ENCODE results near the gene NALF2.

The NALF2 gene

DNA sequence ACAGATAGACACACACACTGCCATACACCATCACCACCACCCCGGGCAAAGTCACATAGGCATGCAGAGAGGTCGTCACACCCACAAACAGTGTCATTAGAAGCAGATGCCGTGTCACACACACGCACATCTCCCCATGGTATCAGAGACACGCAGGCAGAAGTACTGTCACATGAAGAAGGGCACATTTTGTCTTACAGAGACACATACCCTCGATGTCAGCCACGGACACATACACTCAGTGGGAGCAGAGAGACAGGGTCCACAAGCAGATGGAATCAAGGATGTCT, 3.3 kb downstream of the NALF2 start:
- H3K4me3 ChIP-seq (ENCODE audit: low read depth, low read length): no peak overlapping the region
- TF ChIP-seq, protein P1, sequence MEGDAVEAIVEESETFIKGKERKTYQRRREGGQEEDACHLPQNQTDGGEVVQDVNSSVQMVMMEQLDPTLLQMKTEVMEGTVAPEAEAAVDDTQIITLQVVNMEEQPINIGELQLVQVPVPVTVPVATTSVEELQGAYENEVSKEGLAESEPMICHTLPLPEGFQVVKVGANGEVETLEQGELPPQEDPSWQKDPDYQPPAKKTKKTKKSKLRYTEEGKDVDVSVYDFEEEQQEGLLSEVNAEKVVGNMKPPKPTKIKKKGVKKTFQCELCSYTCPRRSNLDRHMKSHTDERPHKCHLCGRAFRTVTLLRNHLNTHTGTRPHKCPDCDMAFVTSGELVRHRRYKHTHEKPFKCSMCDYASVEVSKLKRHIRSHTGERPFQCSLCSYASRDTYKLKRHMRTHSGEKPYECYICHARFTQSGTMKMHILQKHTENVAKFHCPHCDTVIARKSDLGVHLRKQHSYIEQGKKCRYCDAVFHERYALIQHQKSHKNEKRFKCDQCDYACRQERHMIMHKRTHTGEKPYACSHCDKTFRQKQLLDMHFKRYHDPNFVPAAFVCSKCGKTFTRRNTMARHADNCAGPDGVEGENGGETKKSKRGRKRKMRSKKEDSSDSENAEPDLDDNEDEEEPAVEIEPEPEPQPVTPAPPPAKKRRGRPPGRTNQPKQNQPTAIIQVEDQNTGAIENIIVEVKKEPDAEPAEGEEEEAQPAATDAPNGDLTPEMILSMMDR (IDR thresholded peaks at IDR 0.05; ENCODE audit: low read depth, low read length): no peak

DNA sequence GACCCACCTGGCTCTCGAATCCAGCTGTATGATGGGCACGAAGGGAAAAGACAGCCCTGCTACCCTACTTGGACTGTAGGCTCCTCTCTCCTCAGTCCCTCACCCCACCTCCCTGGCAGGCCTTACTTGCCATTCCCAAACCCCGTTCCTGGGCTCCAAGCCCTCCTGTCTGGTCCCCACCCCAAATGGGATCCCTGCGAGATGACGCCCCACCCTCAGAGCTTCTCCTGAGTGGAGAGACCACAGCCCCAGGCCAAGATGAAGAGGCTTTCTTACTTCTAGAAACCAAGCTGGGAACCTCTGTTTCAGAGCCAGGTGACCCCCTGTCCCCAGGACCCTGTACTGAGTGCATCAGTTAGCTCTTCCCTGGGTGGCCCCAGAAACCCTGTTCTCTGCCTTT, 4.5 kb downstream of the NALF2 start:
- TF ChIP-seq, protein P1 (IDR thresholded peaks at IDR 0.05; ENCODE audit: low read depth, low read length): no peak
- no peak overlapping the region for H3K4me3 ChIP-seq (ENCODE audit: low read depth, low read length)

DNA sequence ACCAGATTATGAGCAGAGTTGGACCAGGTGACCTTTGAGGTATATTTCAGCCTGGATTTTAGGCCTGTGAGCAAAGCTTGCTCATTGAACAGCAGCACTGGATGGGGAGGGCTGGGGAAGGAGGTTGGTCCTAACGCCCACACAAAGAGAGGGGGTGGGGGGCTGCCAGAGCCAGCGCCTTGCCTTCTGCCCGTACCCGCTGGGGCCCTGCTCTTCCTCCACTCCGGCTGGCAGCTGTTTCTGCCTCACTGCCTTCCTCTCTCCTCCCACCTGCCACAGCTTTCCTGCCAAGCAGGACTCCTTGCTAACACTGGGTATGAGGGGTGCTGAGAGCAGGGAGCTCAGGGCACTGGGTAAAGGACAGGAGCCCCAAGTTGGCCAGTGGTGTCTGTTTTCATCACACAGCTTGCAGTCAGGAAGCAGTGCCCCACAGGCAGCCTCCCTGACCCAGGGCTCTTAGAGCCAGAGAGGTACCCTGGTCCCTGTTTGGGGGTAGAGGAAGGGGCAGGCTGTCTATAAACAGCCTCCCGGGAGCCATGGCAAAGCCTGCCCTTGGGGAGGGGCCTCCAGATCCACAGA, 6.1 kb downstream of the NALF2 start:
- TF ChIP-seq, protein P1 (IDR thresholded peaks at IDR 0.05; ENCODE audit: low read depth, low read length): no peak
- H3K4me3 ChIP-seq (ENCODE audit: low read depth, low read length): no peak overlapping the region

DNA sequence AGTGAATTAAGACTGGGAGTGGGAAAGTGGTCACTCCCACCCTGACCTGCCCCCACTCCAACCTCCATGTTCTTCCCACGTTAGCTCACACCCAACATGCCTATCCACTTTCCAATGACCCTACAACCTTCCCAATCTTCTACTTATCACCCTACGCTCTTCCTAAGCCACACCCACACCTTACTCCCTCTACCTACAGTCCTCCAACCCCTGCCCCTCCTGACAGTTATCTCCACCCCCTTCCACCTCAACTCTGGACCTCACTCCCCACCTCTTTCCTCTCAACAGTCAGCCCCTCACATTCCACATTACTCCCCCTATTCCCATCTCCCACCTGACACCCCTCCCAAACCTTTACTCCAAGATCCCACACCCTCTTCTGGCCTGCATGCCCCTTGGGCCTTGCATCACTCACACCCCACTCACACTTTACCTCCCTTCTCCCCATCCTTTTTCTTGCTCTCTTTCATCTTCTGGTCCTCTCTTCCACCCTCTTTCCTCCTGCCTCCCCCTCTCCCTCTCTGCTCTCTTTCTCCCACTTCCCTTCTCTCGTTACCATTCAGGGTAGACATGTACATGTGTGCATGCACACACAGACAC, 6.9 kb downstream of the NALF2 start:
- TF ChIP-seq, protein P1 (IDR thresholded peaks at IDR 0.05; ENCODE audit: low read depth, low read length): no peak
- H3K4me3 ChIP-seq (ENCODE audit: low read depth, low read length): no peak overlapping the region

DNA sequence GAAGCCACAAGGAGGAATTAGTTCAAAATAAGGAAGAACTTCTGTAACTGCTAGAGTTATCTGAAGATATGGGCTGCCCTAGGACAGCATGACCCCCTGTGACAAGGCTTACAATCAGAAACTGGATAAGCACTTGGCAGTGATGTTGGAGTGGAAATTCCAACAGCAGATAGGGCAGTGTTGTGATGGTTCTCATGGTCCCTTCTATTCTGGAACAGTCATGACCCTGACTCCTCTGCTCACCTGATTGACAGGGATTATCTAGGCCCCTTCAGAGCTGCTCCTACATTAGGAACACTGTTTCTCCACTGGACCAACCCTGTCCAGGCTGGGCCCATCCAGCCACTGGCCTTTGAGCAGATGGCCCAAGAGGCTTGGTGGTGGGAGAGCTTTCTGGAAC, 17.9 kb downstream of the NALF2 start:
- TF ChIP-seq, protein P1 (IDR thresholded peaks at IDR 0.05; ENCODE audit: low read depth, low read length): no peak

DNA sequence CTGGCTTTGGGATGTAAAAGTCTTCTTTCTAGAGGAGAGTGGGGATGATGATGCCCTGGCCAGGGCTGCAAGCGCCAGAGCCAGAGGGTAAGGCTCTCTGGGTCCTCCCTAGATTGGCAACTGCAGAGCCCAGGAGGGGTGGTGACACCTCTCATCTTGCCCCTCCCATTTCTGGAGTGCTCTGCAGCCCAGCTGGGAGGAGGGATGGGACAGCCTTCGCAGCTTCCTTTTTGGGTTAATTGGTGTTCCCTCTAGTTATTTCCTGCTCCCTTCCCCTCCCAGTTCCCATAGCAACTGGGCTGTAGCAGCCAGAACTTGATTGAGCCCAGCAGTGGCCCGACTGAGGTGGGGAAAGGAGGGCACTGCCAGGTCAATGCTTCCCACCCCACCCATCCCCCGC, 19.2 kb downstream of the NALF2 start:
- TF ChIP-seq, protein P1 (IDR thresholded peaks at IDR 0.05; ENCODE audit: low read depth, low read length): no peak
- H3K4me3 ChIP-seq (ENCODE audit: low read depth, low read length): no peak overlapping the region

More for the DNA sequence above, 17.9 kb downstream of the NALF2 start:
- H3K4me3 ChIP-seq (ENCODE audit: low read depth, low read length): no peak overlapping the region

DNA sequence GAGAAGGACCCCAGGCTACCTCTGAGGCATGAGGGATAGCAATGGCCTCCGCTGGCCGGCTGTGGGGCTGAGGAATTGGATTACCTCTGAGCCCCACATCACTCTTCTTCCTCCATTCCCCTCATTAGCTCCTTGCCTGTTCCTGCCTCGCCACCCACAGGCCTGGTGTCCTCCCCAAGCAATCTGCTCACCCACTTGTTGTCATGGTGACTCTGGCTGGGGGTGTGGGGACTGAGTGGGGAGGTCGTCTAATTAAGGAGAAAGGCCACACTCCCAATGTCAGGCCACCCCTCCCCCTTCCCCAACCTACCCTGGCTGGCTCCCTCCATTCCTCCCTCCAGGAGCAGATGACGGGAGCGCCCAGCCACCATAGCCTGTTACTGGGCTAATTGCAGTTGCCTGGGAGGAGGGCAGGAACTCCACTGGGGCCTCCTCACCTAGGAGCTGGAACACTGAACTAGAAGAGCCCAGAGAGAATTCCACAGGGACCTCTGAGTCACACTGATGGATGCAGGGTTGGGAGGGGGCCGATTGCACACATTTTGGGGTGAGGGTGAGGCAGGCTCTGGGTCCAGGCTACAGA, 20.7 kb downstream of the NALF2 start:
- H3K4me3 ChIP-seq (ENCODE audit: low read depth, low read length): no peak overlapping the region
- TF ChIP-seq, protein P1 (IDR thresholded peaks at IDR 0.05; ENCODE audit: low read depth, low read length): no peak

All from WI38 (cell line).